ENCODE data around the gene TLE1.
A peak's percentile ranks its signal among the peaks of the same experiment; 100 is the strongest.
"Not testable (repeated sequence)": the region's sequence is repeated elsewhere in the genome, so short reads cannot be mapped to it uniquely, and the experiment has no call there.

Gene TLE1

DNA sequence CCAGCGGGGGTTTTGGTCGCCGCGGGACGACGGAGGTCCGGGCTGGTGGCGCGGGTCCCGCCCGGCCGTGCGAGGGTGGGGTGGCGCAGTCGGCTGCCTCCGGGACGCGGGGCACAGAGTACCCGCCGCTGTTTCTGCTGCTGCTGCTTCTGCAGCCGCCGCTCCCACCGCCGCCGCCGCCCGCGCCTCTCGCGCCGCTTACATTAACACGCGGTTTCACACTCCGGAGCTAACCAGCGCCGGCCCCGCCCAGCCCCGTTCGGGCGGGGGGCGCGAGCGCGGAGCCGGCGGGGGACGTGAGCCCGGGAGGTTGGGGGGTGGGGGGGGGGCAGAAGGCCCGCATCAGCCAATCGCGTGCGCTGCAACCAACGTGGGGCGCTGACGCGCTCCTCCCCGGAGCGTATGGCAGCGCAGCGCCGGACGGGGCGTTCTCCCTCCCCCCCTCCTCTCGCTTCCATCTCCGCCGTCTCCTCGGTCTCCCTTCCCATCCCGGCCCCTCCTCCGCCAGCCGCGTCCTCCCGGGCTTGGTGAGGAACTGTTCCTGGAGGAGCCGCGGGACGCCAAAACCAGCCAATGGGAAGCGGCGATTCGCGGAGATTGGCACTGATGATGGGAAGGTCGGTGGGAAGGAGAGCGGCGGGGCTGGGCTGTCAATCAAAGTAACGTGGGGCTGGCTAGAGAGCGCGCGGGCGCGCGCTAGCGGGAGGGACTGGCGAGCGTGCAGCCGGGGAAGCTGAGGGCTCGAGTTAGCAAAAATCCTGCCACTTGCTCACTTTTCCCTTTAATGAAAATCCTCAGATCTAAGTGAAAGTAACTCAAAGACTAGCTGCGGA, at the start of gene TLE1:
Gene TLE1 (minus strand): TSS at position 205 of the 833 bp plus-strand sequence. CDS start 1,307 bp downstream, outside the sequence.
- DNase-seq, result peak; percentile 94 to 100 (median 99)

DNA sequence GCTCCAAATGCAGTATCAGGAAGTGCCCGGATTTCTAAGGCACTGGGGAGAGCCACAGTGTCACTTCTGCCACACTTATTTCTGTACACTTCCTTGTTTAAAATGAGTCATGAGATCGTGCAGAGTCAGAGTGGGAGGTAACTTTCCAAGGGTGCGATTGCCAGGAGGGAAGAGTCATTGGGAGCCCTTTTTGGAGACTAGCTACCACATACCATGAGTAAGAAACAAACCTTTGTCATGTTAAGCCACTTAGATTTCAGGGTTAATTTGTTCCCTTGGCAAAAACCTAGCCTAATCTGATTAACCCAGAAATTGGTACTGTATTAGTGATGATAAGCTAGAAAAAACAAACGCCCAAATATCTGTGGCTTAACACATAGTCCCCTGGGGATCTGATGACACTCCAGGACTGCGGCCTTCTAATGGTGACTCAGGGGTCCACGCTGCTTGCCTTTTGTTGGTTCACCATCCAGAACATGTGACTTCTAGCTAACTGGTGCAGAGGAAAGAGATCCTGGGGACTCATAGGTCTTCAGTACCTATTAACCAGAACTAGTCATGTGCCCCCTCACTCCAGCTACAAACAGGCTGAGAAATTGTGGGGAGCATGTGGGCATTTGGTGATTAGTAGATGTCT, 48.6 kb upstream of the TLE1 start:
- peak in 4 of 58 donors; percentile 2 to 6 (median 2) for DNase-seq

DNA sequence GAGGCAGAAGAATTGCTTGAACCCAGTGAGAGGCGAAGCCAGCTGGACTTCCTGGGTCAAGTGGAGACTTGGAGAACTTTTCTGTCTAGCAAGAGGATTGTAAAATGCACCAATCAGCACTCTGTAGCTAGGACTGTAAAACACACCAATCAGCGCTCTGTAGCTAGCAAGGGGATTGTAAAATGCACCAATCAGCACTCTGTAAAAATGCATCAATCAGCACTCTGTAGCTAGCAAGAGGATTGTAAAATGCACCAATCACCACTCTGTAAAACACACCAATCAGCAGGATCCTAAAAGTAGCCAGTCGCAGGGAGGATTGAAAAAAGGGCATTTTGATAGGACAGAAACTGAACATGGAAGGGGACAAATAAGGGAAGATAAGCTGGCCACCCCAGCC, 41.2 kb upstream of the TLE1 start:
- not testable (repeated sequence) for DNase-seq

DNA sequence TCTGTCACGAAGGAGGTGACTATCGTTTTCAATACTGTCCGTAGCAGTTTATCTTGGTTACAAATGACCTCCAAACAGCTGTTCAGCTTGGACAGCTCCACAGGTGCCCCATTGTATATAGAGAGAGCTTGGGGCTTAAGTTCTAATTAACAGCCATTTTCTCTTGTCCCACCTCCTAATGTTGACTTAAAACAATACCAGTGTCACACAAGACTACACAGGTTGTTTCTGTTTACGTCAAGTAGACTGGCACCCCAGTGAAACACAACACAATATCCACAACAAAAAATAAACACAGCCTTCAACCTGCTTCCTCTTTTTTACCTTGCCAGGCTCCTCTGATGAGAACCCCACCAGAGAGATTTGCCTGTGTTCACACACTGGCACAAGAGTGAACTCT, 39.8 kb upstream of the TLE1 start:
- DNase-seq, result no peak

DNA sequence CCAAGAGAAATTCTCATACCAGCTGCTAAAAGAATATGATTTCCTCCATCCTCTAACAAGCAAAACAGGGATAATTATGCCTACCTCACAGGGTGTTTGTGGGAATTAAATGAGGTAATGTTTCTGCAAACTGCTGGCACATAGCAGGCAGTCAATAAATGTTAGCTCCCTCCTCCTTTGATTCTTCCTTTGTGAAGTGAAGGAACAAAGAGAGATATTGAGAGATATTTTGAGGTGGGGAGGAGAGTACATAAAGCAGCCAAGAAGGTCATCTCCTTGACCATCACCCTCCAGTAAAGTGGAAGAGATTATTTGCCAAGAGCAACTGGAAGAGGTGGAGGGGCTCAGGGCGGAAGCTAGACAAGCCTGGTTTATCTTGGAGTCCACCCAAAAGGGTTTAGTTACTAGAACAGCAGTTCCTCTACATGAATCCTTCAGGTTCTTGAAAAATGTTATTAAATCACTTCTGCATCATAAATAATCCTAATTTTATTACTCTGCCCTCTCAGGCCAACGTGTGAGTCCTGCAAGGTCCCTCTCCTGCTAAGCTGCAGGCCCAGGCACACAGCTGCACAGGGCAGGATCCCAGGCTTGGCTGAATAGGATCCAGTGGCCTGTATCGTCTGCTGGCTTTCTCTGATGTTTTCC, 35.0 kb upstream of the TLE1 start:
- DNase-seq, result no peak

DNA sequence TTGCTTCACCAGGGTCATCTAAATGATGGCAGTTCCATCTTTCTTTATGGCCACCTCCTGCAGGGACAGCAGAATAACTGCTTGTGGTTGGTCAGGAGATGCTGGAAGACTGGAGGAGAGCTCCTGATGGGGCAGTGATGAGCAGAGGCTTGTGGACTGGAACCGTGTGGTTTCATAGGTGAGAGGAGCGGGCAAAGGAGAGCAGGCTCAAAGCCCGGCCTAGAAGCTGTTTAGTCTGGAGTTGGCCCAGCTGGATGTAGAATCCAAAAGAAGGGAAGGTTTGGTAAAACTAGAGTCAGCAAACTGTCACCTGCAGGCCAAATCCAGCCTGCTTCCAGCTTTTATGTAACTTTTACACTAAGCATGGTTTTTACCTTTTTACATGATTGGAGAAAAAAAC, 32.9 kb upstream of the TLE1 start:
- no peak for DNase-seq

DNA sequence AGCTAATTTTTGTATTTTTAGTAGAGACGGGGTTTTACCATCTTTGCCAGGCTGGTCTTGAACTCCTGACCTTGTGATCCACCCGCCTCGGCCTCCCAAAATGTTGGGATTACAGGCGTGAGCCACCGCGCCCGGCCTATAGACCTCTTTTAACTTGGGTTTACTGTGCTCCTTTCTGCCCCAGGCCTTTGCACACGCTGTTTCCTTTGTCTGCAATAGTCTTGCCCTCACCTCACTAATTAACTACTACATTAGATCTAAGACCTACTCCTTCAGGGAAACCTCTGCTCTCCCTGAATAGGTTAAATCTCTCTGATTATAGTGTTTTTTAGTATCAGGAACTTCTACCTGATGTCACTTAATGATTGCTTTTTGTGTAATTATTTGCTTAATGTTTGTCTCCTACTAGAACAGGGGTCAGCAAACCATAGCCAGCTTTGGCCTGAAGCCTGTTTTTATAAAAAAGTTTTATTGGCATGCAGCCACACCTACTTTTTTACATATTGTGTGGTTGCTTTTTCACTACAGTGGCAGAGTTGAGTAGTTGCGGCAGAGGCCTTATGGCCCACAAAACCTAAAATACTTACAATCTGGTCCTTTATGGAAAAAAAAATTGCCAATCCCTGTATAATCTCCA, 31.2 kb upstream of the TLE1 start:
- no peak for DNase-seq

DNA sequence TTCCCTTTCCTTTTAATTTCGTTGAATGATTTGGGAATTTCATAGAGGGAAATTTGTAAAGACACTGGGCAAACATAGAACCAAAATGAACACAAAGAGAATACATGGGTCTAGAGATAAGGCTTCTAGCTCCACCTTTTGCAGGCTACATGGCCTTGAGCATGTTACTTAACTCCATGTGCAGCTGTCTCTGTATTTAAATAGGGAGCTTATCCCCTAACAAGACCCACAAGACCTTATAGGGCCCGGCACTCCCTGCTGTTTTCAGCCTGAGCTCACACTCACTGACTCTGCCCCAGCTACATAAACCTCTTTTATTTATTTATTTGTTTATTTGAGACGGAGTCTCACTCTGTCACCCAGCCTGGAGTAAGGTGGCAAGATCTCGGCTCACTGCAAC, 30.6 kb upstream of the TLE1 start:
- no peak for DNase-seq

DNA sequence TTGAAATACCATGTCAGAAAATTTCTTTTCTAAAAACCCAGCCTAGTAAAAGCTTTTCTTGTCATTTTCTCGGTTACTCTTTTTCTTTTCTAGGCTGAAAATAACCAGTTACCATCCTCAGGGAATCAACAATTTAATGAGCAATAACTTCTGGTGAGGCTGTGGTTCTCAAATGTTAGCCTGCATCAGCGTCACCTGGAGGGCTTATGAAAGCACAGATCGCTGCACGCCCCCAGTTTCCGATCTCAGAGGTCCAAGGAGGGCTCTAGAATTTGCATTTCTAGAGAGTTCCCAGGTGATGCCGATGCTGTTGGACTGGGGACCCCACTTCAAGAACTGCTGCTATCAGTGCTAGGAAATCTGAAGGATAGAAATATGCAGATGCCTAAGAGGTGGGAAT, 28.9 kb upstream of the TLE1 start:
- DNase-seq, result no peak

DNA sequence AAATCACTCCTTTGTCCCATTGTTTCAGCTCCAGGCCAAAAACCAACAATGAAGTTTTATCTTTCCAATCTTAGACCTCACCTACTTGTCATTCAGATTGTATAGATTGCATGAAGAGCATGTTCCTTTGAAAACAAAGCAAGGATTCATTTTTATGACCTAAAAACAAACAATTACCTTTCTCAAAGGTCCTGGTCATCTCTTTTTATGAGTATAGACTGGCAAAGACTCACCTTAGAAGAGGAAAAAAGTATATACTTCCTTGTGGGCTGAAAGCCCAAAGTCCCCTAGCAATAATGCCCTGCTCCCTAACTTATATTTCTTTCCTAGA, 28.4 kb upstream of the TLE1 start:
- no peak for DNase-seq

DNA sequence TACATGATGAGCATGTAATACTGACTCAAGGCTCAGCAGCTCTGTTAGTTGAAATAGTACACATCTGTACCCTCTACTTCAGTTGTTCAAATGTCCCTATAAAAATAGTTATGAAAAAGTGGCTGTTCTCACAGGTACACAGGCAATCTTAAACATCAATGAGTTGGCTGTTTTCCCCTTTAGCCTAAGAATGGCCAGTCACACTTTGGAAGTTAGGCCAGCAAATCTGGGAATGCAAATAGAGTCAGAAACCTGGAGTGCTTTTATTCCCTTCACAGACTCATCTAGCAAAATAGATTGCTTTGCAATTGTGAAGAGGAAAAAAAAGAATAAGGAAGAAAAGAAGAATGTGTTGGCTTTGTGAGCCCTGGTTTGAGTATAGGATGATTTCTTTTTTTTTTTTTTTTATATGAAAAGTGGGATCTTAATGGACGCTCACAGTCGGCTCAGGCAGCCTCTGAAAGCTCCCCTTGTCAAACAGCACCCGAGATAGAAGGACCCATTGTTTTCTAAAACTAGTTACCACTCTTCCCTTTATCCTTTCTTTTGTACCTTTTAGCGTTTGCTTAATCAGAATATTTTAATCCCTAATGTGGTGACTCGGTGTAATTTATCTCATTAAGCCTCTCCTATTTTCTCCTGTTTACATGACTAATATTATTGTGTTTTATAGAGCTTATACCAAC, 27.9 kb upstream of the TLE1 start:
- peak in 1 of 58 donors; percentile 54 for DNase-seq

DNA sequence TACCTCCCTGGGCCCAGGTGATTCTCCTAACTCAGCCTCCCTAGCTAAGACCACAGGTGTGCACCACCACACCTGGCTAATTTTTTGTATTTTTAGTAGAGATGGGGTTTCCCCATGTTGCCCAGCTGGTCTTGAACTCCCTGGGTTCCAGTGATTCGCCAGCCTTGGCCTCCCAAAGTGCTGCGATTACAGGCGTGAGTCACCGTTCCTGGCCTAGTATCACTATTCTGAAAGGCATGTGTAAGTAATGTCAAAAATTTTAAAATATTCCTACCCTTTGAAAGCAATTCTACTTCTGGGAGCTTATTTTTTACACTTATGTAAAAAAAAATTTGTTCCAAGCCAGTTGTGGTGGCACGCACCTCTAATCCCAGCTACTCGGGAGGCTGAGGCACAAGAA, 27.1 kb upstream of the TLE1 start:
- DNase-seq, result no peak

DNA sequence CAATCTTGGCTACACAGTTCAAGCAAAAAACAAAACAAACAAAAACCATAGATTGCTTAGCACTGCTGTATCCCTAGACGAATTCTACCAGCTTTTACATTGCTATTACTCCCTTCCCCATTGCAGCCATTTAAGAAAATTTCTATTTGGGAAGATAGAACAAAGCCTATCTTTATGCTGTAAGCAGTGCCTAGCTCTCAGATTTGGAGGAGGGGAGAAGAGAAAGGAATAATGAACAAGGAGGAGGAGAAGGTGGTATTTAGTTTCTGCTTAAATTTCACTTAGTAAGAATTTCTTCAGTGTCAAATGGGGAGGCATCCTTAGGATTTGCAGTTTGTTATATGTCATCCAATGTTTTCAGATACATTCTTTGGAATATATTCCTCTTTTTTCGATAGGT, 16.2 kb upstream of the TLE1 start:
- no peak for DNase-seq

DNA sequence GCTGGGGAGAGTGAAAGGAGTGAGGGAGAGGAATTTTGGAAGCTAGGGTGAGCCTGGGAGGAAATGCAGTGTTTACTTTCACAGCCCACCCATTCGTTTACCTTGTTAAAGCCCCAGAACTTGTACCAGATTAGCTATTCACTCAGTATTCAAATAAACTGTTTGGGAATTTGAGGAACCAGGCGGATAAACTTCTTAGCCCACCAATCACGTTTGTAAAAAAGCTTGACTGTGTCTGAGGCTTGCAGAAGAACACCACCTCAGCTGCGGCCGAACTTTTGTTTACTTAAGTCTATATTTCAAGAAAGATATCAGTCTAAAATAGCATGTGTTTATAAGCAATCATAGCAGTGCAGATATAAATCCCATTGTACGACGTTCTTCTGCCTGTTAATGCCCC, 5.2 kb upstream of the TLE1 start:
- DNase-seq, result no peak

DNA sequence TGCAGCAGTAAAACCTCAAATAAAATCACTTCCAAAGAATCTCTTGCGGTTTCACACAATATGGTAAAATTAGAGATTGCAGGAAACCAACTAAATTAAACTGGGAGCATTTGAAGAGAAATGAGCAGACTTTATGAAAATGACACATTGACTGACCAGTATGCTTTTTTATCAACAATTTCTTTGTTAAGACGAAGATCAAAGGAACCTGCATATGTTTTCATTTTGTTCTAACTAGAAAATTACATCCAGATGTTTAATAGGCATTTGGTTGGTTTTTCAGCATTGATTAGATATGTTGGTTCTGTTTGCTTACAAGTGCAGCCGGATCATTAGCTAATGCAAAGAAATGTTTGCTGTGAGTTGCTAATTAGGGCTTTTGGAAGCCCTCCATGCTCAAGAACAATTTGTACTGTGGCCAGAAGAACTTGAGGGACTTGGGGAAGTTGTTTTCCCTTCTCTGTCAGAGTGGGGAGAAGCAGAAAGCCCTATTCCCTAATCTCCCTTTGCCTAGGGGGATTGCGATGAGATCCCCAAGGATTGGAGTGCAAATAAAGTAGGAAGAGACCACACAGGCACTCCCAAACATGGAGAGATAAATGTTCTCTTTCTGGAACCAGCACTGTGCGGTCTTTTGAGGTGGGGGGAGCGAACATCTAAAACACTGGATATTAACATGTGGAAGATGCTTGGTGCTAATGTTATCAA, 4.5 kb upstream of the TLE1 start:
- no peak for DNase-seq

DNA sequence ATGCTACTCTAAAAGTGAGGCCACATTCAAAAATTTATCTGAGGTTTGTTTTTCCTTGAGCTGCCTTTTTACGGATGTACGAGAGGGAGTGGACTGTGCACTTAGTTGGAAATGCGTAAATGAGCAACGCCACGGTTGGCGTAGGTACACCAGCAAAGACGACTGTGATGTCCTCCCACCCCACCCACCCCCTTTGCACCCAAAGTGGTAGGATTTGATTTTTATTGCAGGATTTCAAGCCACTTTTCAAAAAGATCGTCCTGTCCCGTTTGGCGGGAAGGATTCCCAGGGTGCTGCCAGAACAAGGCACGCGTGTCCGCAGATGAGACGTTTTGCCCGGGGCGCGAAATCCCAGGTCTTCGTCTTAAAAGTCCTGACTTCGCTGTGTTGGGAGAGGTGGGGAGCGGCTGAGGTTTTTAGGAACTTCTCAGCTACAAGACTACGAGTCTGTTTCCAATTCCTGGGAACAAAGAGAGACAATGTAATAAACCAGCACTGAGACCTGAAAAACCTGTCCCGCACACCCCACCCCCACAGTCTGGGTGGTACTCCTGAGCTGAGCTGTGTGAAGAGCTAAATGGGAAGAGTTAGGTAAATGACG, 1.0 kb upstream of the TLE1 start:
- DNase-seq, result peak in 5 of 58 donors; percentile 4 to 43 (median 10)

DNA sequence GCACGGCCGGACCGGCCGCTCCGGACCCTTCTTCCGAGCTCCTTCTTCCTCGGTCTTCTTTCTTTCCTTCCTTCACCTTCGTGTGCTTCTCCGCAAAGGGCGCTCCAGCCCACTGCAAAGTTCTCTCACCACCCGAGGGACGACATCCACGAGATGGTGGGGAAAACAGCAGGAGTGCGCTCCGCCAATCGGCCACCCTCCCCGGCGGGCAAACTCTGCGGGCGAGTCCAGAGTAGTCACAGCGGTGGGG, 329 bp downstream of the TLE1 start:
- DNase-seq, result peak in 2 of 58 donors; percentile 58 to 73

DNA sequence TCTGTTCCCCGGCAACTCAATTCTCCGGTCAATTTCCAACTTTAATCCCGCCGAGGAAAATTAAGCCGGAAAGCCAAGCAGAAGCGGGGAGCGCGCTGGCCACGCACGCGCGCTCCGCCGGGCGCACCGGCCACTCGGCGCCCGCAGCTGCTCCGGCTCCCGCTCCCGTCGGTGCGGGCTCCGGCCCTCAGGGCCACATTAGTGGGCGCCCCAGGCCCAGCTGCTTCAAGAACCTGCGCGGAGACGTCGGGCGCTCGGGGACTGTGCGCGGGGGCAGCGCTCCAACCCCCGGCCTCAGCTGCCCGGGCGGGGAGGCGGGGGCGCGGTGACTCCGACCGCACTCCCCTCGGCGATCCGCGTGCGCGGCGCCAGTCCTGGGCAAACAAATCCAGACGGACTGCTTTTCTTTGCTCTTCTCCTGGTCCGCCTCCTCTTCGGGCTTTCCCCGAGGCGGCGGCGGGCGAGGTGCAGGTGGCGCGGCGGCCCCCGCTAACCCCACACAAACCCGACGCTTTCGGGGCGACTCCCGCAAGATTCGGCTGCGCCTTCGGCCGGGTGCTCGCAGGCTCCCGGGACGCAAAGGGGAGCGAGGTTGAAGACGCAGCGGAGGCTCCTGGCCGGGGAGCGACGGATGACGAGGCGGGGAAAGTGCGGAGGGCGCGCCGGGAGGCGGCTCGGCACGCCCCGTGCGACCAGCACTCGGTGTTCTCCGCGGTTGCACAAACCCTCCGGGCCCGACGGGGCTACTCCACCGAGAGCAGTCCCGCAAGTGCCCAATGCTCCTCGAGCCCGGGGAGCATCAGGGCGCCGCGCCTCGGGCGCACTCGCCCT, 870 bp downstream of the TLE1 start:
- peak in 28 of 58 donors; percentile 8 to 61 (median 36) for DNase-seq

DNA sequence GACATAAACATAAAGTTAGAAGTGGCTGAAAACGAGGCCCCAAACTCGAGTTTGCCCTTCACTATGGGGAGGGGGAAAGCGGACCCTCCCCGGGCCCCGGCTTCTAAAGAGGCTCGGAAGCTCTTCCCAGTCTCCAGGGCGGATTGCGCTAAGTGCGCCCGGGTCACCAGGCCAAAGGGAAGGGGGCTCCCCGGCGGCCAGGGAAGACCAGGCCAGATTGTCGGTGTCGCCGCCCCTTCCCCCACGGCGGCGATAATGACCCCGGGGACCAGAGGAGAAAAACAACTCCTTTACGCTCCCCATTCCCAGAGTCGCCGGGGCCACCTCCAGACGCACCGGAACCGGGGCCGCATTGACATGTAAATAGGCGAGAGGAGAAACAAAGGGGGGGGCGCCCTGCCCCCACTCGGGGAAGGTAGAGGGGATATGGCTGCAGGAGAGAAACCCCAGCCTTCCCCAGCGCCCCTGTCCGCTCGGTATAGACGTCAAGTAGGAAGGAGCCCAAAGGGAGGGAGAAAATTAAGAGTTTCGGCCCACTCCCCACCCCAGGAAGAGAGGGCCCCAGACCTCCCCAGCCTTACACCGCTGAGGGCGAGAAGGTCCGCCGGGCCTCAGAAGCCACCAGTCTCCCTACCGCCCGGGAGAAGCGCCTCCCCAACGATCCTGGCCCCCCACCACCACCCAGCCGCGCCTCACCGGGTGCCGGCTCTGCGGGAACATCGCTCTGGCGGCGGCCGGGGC, 1.7 kb downstream of the TLE1 start:
- DNase-seq, result peak in 38 of 58 donors; percentile 6 to 68 (median 32)
